GM06990 (cell line): ENCODE measurements around the gene AGBL3.

Experiments
- DNase-seq: peaks from one replicate; pipeline ENCODE4 v3.0.0-alpha.2; 2011; ENCODE audit not compliant: insufficient read length; ENCODE audit errors: extremely low read depth
- H3K27me3 ChIP-seq: replicated peaks from 2 replicates; pipeline ENCODE4 v1.6.0; 2011; ENCODE audit warnings: low read length; ENCODE audit not compliant: control insufficient read depth, insufficient read depth
- H3K36me3 ChIP-seq: 2 replicates; pipeline ENCODE4 v1.5.1; 2011; ENCODE audit warnings: low read length; ENCODE audit not compliant: control insufficient read depth, insufficient read depth
- H3K4me3 ChIP-seq: replicated peaks from 2 replicates; pipeline ENCODE4 v1.5.1; 2011; ENCODE audit warnings: low read depth, mild to moderate bottlenecking, control low read depth, low read length
- CTCF ChIP-seq: IDR thresholded peaks from 2 replicates; pipeline ENCODE4 v1.5.1; 2011; ENCODE audit warnings: low read length, control low read depth, mild to moderate bottlenecking, inconsistent platforms; ENCODE audit not compliant: insufficient read depth, poor library complexity, severe bottlenecking

AGBL3 gene

GRCh38 chr7:135158874-135159273 is 172.6 kb downstream of the AGBL3 start:
- Histone ChIP-seq H3K36me3 (peaks cover 8% of the 10 kb centered on the region), H3K4me3 (no peak overlapping the region), H3K27me3 (no peaks in the 10 kb centered on the region)
- no peak for TF ChIP-seq CTCF
- DNase-seq: no peak

GRCh38 chr7:135159359-135160085 is 173.2 kb downstream of the AGBL3 start:
- no peak for DNase-seq
- Histone ChIP-seq H3K36me3 (peaks cover 12% of the 10 kb centered on the region), H3K4me3 (no peak overlapping the region; the same call in 1 of the 2 replicates), H3K27me3 (no peaks in the 10 kb centered on the region)
- TF ChIP-seq CTCF: no peak

- no peak for TF ChIP-seq CTCF
- Histone ChIP-seq H3K36me3 (peaks cover 18% of the 10 kb centered on the region), H3K4me3 (no peak overlapping the region; the same call in 1 of the 2 replicates), H3K27me3 (no peaks in the 10 kb centered on the region)
- DNase-seq: no peak
Measured at GRCh38 chr7:135160098-135160857, 174.0 kb downstream of the AGBL3 start.

GRCh38 chr7:135160858-135161653 is 174.7 kb downstream of the AGBL3 start:
- no peak for DNase-seq
- Histone ChIP-seq H3K27me3 (no peaks in the 10 kb centered on the region), H3K4me3 (no peak overlapping the region), H3K36me3 (peaks cover 24% of the 10 kb centered on the region)
- no peak for TF ChIP-seq CTCF

- no peaks in the 10 kb centered on the region for H3K27me3 ChIP-seq
- DNase-seq: no peak
- peaks cover 29% of the 10 kb centered on the region for H3K36me3 ChIP-seq
- no peak overlapping the region for H3K4me3 ChIP-seq
- TF ChIP-seq CTCF: no peak
Measured at GRCh38 chr7:135161669-135162068, 175.4 kb downstream of the AGBL3 start.
